Stimulated activated CD8-positive, alpha-beta memory T cell treated with anti-CD3 and anti-CD28 coated beads, Interleukin-15, amount 100 ng/mL, for 24 hours (primary cell): ENCODE results near the gene ST7L.
"Not testable (repeated sequence)": the region's sequence is repeated elsewhere in the genome, so short reads cannot be mapped to it uniquely, and the experiment has no call there.

Source experiments
- DNase-seq: peaks from one replicate; pipeline ENCODE4 v3.0.0-alpha.2; 2020; ENCODE audit warnings: low read depth

ST7L gene, protein sequence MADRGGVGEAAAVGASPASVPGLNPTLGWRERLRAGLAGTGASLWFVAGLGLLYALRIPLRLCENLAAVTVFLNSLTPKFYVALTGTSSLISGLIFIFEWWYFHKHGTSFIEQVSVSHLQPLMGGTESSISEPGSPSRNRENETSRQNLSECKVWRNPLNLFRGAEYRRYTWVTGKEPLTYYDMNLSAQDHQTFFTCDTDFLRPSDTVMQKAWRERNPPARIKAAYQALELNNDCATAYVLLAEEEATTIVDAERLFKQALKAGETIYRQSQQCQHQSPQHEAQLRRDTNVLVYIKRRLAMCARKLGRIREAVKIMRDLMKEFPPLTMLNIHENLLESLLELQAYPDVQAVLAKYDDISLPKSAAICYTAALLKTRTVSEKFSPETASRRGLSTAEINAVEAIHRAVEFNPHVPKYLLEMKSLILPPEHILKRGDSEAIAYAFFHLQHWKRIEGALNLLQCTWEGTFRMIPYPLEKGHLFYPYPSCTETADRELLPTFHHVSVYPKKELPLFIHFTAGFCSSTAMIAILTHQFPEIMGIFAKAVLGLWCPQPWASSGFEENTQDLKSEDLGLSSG

DNA sequence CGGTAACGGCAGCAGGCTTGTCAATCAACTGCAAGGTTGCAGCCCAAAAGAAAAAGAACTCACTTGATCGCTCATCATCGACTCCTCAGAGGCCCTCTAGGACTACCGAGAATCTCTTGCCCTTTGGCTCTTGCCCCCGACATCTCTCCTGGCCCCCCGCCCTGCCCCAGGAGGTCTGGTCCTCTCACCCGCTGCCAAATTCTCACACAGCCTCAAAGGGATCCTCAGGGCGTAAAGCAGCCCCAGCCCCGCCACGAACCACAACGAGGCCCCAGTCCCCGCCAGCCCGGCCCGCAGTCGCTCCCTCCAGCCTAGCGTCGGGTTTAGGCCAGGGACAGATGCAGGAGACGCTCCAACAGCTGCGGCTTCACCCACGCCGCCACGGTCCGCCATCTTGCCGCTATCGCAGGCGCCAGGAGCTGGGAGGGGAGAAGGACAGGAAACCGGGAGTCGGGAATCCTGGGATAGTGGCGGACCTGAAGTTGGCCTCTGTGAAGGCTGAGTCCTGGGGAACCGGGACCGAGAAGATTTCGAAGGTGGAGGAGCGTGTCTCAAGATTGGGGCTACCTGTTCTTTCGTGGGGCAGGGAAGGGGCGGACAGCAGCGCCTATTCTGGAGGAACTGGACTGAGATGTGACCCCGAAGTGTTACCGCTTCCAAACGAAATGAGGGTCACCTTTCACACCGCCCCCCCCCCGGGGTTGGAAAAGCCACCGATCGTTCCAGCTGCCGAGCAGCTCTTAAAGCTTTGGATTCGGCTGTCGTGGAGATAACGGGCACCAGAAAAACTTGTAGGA, at the start of gene ST7L:
TSS of gene ST7L (minus strand) at position 421 of the 797 bp plus-strand sequence. CDS start at position 393, 28 bp downstream.
- DNase-seq, result peak; percentile 15

DNA sequence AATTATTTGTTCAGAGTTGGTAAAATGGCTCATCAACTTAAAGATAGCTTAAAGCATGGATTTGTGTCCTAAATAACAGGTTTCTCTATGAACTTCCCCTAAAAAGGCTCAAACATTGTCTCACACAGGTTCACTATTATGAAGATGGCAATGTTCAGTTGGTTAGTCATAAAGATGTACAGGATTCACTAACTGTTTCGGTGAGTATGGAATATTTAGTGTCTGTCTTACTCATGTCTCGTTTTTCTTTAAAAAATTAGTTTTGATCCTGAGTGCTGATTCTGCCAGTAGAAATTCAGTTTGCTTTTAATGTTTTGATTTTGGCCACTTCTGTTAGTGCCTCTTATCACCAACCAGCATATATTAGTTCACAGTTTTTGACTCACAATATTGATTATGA, 48.0 kb upstream of the ST7L start:
- no peak for DNase-seq

DNA sequence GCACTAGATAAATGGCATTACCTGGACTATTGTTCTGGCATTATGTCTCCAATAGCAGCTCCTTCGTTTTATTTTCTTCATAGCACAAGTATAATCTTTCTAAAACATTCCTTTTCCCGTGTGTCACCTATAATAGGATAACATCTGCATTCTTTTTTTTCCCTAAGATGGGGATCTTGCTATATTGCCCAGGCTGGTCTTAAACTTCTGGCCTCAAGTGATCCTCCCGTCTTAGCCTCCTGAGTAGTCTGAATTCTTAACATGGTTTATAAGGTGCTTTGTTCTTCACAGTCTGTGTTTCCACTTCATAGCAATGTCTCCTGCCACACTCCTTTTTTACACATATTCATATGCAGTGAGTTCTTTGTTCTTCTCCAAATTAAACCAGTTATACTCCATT, 46.9 kb upstream of the ST7L start:
- DNase-seq, result no peak

DNA sequence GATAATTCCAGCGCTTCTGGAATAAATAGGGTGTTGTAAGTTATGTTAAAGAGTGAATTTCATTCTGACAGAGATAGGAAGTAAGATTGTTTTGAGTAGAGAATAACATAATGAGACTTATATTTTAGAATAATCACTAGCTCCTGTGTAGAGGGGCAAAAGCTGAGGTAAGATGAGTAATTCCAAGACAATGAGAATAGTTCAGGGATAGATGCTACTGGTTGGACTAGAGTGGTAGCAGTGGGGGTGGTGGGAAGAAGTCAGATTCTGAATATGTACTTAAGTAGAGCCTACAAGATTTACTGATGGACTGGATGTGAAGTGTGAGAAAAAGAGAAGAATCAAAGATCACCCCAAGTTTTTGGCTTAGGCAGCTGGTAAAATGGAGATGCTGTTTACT, 32.3 kb upstream of the ST7L start:
- no peak for DNase-seq

DNA sequence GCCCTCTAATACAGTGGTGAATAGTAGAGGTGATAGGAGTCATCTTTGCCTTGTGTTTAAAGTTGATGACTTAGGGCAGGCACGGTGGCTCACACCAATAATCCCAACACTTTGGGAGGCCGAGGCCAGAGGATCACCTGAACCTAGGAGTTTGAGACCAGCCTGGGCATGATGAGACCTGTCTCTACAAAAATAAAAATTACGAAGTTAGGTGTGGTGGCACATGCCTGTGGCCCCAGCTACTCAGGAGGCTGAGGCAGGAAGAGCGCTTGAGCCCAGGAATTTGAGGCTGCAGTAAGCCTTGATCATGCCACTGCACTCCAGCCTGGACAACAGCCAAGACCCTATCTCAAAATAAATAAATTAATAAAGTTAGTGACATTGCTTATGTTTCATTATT, 27.3 kb upstream of the ST7L start:
- DNase-seq, result no peak

DNA sequence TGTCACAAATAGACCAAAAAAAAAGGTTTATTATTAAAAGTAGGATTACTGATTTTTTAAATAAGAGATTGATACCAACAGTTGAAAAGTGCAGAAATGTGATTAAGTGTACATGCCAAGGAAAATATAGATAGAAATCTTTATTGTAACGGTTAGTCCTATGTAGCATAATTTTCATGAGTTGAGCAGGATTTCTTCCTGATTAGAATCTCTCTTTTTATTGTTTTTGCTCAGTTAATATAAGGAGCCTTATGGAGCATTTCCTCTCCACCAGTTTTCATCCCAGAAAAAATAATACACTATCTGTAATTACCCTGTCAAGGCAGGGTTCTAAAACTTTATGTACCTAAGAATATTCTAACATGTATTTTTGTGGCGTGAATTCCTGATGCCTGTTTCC, 24.1 kb upstream of the ST7L start:
- no peak for DNase-seq

DNA sequence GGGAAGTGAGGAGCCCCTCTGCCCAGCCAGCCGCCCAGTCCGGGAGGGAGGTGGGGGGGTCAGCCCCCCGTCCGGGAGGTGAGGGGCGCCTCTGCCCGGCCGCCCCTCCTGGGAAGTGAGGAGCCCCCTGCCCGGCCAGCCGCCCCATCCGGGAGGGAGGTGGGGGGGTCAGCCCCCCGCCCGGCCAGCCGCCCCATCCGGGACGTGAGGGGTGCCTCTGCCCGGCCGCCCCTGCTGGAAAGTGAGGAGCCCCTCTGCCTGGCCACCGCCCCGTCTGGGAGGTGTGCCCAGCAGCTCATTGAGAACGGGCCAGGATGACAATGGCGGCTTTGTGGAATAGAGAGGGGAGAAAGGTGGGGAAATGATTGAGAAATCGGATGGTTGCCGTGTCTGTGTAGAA, 21.5 kb upstream of the ST7L start:
- DNase-seq, result not testable (repeated sequence)

DNA sequence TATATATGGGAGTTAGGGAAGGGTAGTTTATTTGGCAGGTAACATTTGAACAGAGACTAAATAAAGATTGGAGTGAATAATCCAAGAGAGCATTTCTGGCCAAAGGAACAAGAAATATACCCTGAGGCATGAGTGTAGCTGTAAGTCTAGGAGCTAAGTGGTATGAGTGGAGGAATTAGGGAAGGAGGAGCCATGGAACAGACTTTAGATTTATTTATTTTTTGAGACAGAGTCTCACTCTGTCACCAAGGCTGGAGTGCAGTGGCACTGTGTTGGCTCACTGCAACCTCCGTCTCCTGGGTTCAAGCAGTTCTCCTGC, 19.1 kb upstream of the ST7L start:
- DNase-seq, result no peak

DNA sequence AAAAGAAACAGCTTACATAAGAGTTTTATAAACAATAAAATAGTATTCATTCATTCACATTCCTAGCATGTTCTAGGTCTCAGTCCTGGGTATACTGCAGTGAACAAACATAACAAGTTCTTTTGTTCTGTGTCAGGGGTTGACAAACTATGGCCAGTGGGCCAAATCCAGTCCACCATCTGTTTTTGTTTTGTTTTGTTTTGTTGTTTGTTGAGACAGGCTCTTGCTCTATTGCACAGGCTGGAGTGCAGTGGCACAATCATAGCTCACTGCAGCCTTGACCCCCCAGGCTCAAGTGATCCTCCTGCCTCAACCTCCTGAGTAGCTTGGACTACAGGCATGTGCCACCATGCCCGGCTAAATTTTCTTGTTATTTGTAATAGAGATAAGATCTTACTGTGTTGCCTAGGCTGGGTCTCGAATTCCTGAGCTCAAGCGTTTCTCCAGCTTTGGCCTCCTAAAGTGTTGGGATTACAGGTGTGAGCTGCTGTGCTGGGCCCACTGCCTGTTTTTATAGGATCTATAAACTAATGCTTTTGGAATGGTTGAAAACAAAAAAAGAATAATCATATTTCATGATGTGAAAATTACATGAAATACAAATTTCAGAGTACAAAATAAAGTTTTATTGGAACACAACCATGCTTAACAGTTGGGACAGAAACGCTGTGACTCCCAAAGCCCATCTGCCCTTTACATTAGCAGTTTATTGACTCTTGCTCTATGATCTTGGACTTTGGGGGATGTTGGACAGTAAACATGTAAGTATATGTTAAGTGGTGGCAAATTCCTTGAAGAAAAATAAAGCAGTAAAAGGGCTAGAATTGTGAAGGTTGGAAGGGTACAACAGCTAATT, 18.5 kb upstream of the ST7L start:
- no peak for DNase-seq

DNA sequence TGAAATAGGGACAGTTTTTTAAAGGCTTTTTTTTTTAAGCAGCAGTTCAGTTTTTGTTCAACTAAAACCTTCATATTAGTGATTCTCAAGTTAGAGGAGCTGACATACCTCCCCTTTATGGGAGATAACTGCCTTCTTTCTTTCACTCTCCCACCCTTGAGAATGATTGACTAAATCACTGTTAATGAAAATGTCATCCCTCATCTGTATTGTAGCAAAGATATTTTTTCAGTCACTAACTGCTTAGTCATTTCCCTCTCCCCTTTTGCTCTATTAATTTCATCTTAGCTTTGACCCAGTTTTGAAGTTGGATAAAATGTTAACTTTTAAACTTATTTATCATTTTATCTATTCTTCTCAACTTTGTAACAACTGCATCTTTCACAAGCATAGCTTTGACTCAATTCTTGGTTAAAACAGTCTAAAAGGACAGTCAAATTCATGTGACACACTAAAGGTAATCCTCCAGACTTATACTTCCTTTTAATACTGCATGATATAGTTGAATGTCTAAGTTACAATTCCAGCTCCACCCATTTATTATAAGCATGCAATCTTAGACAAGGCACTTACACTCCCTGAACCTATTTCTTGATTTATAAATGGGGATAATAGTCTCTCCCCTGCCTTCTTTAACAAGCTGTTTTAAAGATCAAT, 17.8 kb upstream of the ST7L start:
- DNase-seq, result no peak

DNA sequence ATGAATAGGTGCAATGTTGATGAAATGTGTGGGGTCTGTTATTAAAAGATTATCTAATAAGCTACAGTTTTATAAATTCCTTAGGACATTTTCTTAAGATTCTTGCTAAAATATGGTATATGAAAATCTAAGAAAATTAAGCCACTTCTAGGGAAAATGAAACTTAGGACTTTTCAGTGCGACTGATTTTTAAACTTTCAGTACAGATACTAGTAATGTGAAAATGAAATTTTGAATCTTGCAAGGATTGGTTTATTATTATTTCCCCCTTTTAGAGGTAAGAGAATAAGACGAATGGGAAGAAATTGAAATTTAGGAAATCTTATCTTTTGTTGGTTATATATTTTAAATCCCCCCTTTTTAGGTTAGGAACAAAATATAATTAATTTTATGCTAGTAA, 17.1 kb upstream of the ST7L start:
- DNase-seq, result no peak

DNA sequence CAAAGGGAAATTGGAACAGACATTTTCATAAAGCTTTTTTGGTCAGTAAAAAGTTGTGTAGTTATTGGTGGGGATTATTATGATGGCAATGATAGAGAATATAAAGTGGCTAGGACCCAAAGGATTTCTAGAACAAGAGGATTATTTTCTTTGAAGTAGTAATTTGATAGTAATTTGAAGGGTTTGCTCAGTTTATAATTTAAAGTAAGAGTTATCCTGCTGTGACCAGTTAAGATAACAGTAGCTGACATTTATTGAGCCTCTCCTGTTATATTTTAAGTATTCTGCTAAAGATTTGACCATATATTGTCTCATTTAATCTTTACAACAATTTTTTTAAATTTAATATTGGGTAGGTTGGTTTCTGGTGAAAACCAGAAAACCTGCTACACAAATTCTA, 15.4 kb upstream of the ST7L start:
- DNase-seq, result no peak

DNA sequence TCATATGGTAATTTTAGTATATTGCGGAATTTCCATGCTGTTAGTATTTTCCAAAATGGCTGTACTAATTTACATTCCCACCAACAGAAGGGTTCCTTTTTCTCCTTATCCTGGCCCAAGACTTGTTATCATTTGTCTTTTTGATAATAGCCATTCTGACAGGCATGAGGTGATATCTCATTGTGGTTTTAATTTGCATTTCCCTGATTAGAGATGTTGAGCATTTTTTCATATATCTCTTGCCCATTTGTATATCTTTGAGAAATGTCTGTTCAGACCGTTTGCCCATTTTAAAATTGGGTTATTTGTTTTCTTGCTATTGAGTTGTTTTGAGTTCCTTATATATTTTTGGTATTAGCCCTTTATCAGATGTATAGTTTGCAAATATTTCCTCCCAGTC, 14.7 kb upstream of the ST7L start:
- DNase-seq, result no peak

DNA sequence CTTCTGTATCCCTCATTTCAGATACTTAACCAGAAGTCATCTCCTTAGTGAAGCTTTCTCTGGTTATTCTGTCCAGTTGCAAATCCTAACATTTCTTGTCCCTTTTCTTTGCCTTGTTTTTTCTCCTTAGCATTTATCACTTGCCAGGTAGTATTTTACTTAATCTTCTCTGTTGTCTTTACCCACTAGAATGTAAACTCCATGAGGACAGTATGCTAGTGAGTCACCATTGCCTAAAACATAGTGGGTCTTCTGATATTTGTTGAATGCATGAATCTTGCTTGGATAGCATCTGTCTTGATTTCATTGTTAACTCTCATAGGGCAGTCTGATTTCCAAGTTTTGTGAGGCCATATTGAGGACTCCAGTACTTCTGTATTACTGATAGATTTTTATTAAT, 10.3 kb upstream of the ST7L start:
- no peak for DNase-seq

DNA sequence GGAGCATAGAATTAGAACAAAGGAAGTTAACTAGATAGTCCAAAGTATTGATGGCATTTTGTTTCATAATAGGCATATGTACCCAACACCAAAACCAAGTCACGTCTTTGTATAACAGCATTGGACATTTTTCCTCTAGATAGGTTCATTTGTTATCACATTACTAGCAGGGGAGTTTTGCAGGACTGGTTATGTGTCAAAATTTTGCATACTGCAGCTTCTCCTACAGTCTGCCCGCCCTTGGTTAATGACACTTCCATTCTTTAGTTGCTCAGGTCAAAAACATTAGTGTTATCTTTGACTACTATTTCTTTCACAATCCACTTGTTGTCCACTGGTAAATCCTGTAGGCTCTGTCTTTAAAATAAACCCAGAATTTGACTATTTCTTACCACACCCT, 9.6 kb upstream of the ST7L start:
- no peak for DNase-seq

DNA sequence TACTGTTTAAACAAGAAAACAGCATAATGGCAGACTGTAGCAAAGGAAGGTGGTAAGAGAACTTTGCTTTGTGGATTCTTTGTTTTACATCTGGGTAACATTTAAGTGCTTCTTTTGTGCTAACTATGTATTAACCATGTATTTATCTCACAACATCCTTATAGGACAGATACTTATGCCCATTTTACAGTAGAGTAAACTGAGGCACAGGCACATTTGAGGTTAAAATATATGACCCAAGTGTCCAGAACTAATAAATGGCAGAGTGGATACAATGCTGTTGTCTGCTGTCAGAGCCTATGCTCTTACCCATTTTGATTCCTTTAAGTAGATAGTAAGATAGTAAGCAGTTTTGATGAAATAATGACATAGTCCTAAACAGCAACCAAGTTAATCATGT, 7.9 kb upstream of the ST7L start:
- no peak for DNase-seq

DNA sequence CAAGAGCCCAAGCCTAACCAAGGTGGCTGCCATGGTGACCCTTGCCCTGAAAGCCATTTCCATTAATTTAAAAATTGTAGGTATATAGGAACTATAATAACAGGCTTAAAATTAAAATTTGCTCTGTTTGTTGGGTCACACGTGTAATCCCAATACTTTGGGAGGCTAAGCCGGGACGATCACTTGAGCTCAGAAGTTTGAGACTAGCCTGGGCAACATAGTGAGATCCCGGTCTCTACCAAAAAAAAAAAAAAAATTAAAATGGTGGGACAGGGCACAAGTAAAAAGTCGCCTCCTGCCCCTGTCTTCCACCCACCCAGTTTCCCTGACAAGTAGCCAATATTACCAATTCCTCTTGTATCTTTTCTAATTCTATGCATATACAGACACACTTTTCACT, 7.3 kb upstream of the ST7L start:
- no peak for DNase-seq

DNA sequence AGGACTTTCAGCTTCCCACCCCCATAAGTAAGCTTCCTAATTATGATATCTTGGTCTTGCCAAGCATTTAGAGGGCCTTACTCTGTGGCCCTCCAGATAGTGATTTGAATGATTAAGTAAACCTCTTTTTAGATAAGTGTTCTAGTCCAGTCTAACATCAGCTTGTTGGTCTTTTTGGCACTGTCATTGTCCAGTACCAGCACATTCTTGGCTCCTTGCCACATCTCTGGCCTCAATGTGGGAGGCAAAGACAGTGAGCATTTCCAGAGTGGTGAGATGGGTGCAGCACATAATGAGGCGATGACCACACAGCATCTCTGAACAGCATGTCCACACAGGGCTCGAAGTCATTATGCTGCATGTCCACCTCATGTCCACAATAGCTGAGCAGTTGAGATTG, 6.8 kb upstream of the ST7L start:
- DNase-seq, result no peak

DNA sequence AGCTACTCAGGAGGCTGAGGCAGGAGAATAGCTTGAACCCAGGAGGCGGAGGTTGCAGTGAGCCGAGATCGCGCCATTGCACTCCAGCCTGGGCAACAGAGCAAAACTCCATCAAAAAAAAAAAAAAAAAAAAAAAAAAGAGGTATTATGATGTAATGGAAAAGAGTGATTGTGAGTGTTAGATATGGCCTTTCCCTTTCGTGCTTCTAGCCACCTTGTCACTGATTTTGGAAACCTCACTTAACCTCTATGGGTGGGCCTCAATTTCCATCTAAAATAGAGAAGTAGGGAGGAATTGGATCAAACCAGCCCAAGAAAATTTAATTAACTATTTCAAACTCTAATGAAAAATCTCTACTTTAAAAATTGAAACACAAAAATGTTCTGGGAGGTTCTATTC, 5.6 kb upstream of the ST7L start:
- DNase-seq, result not testable (repeated sequence)

DNA sequence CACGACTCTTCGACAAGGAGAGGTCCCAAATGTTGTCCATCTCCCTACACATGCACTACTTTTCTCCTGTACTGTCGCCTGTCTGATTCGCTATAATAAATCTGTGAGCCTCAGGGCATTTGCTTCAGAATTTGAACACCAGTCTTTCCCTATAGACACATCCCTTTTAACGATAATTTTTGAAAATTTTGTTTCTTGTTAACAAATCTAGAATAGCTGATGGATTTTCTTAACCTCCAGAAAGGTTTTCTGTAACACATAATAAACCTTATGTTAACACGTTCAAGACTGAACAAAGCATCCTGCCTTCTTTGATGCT, 1.4 kb upstream of the ST7L start:
- DNase-seq, result no peak

DNA sequence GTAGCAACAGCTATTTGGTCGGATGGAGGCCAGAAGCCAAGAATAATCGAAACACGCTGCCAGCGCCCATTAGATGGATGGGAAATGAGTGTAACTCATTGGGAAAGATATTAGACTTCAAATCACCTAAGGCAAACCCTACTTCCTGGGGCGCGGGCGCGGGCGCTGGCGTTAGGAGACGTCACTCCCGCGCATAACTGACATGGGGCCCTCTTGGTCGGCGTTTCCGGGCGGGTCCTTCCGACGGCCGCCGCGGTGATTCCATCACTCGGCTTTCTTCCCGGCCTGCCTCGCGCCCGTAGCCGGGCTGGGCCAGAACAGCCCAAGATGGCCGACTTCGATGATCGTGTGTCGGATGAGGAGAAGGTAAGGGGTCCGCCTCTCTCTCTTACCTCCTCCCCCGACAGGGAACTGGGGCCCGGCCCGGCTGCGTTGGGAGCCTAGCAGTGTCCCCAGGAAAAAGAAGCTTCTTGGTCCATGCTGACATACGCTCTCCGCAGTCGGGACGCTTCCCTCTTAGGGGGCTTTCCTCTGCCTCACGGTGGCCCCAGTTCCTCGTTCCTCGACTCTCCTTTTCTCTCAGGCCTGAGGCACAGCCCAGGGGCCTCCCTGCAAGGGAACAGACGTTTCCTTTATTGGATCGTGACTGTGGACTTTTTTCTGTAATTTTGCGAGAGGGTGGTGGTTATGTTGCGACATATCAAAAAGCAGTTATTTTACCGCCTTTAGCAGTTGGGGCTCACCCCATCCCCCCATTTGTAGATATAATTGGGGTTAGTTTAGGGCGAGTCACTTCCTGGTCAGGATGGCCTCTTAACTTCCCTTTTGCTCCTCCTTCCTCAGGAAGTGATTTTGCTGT, 806 bp upstream of the ST7L start, which contains the start of gene CAPZA1:
TSS of gene CAPZA1 (plus strand) at position 315 of the 859 bp plus-strand sequence. CDS start at position 328, 13 bp downstream.
- peak; percentile 74 for DNase-seq
